Measurements from ENCODE around the gene GNPDA1. TPM values are rescaled to one million over a fixed set of nuclear protein-coding genes. Genes with fewer than 3 reads are reported as not detected.

The GNPDA1 gene
- total RNA-seq, 4 donors from 2014 or later: 28.6 to 37.0 (median 33.2) TPM

DNA sequence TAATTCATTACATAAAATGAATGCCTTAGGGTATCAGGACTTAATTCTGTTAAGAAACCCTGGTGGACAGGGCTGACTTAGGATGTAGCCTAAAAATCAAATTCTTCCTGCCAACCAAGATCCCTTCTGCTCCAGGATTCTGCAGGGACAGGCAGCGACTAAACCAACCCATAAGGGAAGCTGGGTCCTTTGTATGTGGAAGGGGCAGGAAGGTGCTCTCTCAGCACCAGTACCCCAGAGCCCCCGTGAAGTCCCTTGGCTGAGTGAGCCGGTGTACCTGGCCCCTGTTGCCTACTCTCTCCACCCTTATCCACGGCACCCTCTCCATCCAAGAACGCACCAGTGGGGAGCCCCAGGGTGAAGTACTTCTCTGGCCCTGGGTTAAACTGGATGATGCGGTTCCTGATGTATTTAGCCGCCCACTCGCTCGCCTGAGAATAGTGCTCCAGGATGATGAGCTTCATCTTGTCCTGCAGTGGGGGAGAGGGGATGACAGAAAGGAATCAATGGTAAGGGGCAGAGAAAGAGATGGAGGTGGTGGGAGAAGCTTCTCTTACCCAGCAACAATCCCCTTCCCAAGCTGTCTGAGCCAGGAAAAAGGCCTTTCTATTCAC is 1.1 kb downstream of the GNPDA1 start:
- ATAC-seq (ENCODE audit: low FRiP score) (no peak), DNase-seq (ENCODE audit: low spot score) (no peak)
- TF ChIP-seq, protein P1, sequence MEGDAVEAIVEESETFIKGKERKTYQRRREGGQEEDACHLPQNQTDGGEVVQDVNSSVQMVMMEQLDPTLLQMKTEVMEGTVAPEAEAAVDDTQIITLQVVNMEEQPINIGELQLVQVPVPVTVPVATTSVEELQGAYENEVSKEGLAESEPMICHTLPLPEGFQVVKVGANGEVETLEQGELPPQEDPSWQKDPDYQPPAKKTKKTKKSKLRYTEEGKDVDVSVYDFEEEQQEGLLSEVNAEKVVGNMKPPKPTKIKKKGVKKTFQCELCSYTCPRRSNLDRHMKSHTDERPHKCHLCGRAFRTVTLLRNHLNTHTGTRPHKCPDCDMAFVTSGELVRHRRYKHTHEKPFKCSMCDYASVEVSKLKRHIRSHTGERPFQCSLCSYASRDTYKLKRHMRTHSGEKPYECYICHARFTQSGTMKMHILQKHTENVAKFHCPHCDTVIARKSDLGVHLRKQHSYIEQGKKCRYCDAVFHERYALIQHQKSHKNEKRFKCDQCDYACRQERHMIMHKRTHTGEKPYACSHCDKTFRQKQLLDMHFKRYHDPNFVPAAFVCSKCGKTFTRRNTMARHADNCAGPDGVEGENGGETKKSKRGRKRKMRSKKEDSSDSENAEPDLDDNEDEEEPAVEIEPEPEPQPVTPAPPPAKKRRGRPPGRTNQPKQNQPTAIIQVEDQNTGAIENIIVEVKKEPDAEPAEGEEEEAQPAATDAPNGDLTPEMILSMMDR (IDR thresholded peaks at IDR 0.05): no peak

DNA sequence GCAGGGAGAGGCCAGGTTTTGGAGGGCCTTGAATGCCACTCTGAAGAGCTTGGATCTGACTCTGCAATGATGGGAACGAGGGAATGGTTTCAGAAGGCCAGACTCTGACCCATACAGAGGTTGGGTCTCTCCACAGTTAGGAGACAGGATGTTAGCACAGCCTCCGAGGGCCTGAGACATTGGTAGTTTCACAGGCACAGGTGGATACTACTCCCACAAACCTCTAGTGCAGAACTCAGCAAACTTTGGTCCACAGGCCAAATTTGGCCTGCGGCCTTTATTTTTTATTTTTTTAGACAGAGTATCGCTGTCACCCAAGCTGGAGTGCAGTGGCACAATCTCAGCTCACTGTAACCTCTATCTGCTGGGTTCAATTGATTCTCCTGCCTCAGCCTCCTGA is 2.9 kb downstream of the GNPDA1 start:
- ATAC-seq (ENCODE audit: low FRiP score) (no peak), DNase-seq (ENCODE audit: low spot score) (no peak)
- TF ChIP-seq, protein P1 (IDR thresholded peaks at IDR 0.05): no peak

DNA sequence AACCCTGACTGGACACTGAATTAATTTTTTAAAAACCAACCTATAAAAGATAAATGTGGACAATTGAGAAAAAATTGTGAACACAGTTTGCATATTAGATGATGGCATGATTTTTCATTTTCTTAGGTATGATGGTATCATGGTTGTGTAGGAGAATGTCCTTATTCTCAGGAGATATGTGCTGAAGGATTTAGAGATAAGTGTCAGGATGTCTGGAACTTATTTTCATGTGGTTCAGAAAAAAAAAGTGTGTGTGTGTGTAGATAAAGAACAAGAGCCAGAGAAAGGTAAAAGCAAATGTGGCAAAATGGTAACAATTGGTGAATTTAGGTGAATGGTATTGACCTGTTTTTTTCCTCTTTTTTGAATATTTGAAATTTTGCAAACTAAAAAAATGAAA is 4.0 kb downstream of the GNPDA1 start:
- DNase-seq (ENCODE audit: low spot score): no peak
- TF ChIP-seq, protein P1 (IDR thresholded peaks at IDR 0.05): no peak
- no peak for ATAC-seq (ENCODE audit: low FRiP score)

DNA sequence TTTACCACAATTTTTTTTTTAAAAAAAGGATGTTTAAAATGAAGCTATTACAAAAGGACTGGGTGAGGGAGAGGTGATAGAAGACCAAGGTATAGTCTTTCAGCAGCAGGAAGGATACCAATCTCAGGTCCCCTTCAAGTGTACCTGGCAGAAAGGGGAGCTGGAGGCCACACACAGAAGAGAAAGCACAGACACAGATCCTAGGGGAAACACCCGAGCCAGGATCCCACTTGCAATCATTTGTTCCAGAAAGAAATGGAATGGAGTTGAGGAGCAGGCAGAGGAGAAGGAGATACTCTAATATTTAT is 5.6 kb downstream of the GNPDA1 start:
- DNase-seq (ENCODE audit: low spot score): no peak
- TF ChIP-seq, protein P1 (IDR thresholded peaks at IDR 0.05): no peak
- ATAC-seq (ENCODE audit: low FRiP score): no peak

DNA sequence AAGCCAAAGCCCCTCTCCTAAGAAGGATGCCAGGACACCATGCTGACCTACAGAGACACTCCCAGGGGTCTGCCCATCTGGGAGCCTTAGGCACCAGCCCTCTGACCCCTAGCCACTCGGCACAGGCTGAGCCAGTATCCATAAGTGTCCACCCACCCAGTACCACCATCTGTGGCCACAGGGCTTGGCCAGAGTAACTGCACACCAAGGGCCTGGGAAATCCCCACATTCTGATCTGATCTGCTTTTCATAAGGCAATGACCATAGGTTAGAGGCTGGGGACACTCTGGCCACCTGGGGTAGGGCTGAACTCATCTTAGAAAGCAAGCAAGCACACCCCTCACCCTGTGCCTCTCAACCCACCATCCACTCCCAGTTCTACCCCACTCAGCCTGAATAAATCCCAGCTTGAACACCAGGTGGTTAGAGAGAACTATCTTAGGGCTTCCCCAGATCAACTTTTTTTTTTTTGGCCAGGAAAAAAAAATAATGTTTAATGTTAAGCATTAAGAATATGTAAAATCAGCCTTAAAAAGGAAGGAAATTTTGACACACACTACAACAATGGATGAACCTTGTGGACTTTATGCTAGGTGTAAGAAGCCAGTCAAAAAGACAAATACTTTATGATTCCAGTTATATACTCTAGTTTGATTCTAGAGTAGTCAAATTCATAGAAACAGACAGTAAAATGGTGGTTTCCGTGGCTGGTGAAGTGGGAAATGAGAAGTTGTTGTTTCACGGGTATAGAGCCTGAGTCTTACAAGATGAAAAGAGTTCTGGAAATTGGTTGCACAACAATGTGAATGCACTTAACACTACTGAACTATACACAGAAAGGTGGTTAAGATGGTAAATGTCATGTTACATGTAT is 6.2 kb downstream of the GNPDA1 start:
- ATAC-seq (ENCODE audit: low FRiP score): no peak
- TF ChIP-seq, protein P1 (IDR thresholded peaks at IDR 0.05): no peak

DNA sequence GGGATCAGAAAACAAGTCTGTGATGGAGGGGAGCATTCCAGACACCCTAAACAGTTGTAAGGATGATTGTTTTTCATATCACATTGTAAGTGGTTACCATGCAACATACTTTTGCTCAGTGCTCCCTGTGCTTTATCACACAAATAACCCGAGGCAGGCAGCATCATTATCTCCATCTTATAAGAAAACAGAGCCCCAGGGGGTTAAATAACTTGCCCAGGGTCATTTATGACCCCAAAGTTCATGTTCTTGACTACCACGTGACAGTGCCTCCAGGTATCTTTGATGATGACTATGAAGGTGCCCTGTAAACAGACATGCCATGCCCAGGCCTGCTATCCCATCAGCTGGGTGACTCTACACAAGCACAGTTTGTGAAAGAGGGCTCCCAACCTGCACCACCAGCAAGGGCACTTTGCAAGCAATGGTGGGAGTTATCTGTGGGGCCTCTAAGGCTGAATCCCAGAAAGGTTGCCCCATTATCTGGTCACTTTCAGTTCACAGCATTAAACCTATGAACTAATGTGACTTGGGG is 9.5 kb downstream of the GNPDA1 start:
- DNase-seq (ENCODE audit: low spot score): no peak
- TF ChIP-seq, protein P1 (IDR thresholded peaks at IDR 0.05): no peak
- ATAC-seq (ENCODE audit: low FRiP score): no peak

More for the DNA sequence above, 6.2 kb downstream of the GNPDA1 start:
- no peak for DNase-seq (ENCODE audit: low spot score)
